Smooth muscle cell (in vitro differentiated cells): ENCODE data around the gene RETN. TPM values are rescaled to one million over a fixed set of nuclear protein-coding genes. Genes with fewer than 3 reads are reported as not detected.

Experiments used
- DNase-seq: peaks from one replicate; lab custom pipeline; 2025; ENCODE audit not compliant: unreplicated experiment; lab: John Stamatoyannopoulos, UW
- H2AFZ ChIP-seq: fragments of 200-600 bp; sonication (generic); 2 replicates; pipeline ENCODE4 v1.6.0; 2016; ENCODE audit warnings: antibody characterized with exemption, low read depth, mild to moderate bottlenecking
- H3F3A ChIP-seq: fragments of 200-600 bp; sonication (generic); 2 replicates; pipeline ENCODE4 v1.6.0; 2017; ENCODE audit warnings: antibody characterized with exemption, low read depth
- H3K27ac ChIP-seq: fragments of 200-600 bp; sonication (generic); 2 replicates; pipeline ENCODE4 v1.5.1; 2016; ENCODE audit warnings: low read depth, mild to moderate bottlenecking
- H3K27me3 ChIP-seq: fragments of 200-600 bp; sonication (generic); 2 replicates; pipeline ENCODE4 v1.6.1; 2016; ENCODE audit warnings: low read depth, mild to moderate bottlenecking
- H3K36me3 ChIP-seq: fragments of 200-600 bp; sonication (generic); 2 replicates; pipeline ENCODE4 v1.5.1; 2016; ENCODE audit warnings: low read depth
- H3K4me1 ChIP-seq: fragments of 200-600 bp; sonication (generic); 2 replicates; pipeline ENCODE4 v1.5.1; 2016; ENCODE audit warnings: low read depth
- H3K4me2 ChIP-seq: fragments of 200-600 bp; sonication (generic); 2 replicates; pipeline ENCODE4 v1.6.0; 2016; ENCODE audit warnings: mild to moderate bottlenecking
- H3K4me3 ChIP-seq: fragments of 200-600 bp; sonication (generic); 2 replicates; pipeline ENCODE4 v1.5.1; 2016; ENCODE audit warnings: mild to moderate bottlenecking
- H3K79me2 ChIP-seq: fragments of 200-600 bp; sonication (generic); 2 replicates; pipeline ENCODE4 v1.6.0; 2016; ENCODE audit warnings: low read depth, mild to moderate bottlenecking
- H3K9ac ChIP-seq: fragments of 200-600 bp; sonication (generic); 2 replicates; pipeline ENCODE4 v1.6.0; 2016; ENCODE audit warnings: low read depth
- H3K9me3 ChIP-seq: fragments of 200-600 bp; sonication (generic); replicated peaks from 2 replicates; pipeline ENCODE4 v1.5.1; 2016; ENCODE audit warnings: low read depth
- H4K20me1 ChIP-seq: fragments of 200-600 bp; sonication (generic); 2 replicates; pipeline ENCODE4 v1.6.0; 2016; ENCODE audit warnings: low read depth
- WGBS: methylation state at CpG from one replicate; pipeline ENCODE4 v1.1.7; 2016; ENCODE audit warnings: low lambda C conversion rate; 5-methylcytosine and 5-hydroxymethylcytosine counted together
- polyA plus RNA-seq: library from polyadenylated mRNA; unstranded; fragments of >200 nt; fragmentation: Nextera tagmentation; extraction: Ambion mirVana; gene quantifications from 2 replicates; pipeline ENCODE4 v1.2.1, GENCODE V29; 2016
- total RNA-seq: library from RNA; depleted of rRNA; stranded (reverse); fragments of >200 nt; gene quantifications from 2 replicates; pipeline ENCODE4 v1.2.3, GENCODE V29; 2014
- TF ChIP-seq, protein P1 (sequence below): fragments of 200-600 bp; sonication (generic); IDR thresholded peaks from 2 replicates; pipeline ENCODE4 v1.5.1; 2017; ENCODE audit warnings: borderline replicate concordance, mild to moderate bottlenecking, antibody characterized with exemption; ENCODE audit not compliant: insufficient read depth, poor library complexity, severe bottlenecking

Gene RETN
- total and polyA plus RNA-seq, 2 experiments from 2014 or later = not detected

DNA sequence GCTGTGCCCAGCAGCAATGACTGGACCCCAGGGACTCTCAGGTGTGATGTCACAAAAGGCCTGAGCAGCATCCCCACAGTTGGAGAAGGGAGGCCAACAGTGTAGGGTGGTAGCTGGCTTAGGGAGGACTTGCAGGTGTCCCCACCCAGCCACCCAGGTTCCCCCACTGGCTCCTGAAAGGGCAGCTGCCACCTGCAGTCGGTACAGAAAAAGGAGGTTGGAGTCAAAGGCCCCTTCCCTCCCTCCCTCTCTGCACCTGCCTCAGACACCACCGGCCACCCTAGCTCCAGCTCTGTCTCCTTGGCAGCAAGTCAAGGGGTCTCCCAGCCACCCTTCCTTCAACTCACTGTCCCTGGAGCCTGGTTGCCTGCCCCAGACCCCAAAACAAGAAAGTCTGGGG is 35.2 kb upstream of the RETN start, which contains the start of gene PCP2:
Gene PCP2, minus strand, starts transcription at position 22 of the 400 bp plus-strand sequence. CDS start 262 bp downstream, outside the sequence.
- Histone ChIP-seq H3K36me3 (no peaks in the 10 kb centered on the region), H3K4me3 (no peak within 1 kb of the TSS), H3K79me2 (peaks cover 21% of the 10 kb centered on the region), H3F3A (no peaks in the 10 kb centered on the region), H3K4me2 (no peak within 1 kb of the TSS), H3K4me1 (peaks cover 11% of the 10 kb centered on the region), H2AFZ (no peak within 1 kb of the TSS), H3K9me3 (no peaks in the 10 kb centered on the region), H3K9ac (no peak within 1 kb of the TSS), H3K27me3 (peaks cover 30% of the 10 kb centered on the region), H3K27ac (no peak within 1 kb of the TSS), H4K20me1 (no peaks in the 10 kb centered on the region)
- 57% methylated on average over 1 of the region's 2 CpGs for WGBS
- TF ChIP-seq, protein P1, sequence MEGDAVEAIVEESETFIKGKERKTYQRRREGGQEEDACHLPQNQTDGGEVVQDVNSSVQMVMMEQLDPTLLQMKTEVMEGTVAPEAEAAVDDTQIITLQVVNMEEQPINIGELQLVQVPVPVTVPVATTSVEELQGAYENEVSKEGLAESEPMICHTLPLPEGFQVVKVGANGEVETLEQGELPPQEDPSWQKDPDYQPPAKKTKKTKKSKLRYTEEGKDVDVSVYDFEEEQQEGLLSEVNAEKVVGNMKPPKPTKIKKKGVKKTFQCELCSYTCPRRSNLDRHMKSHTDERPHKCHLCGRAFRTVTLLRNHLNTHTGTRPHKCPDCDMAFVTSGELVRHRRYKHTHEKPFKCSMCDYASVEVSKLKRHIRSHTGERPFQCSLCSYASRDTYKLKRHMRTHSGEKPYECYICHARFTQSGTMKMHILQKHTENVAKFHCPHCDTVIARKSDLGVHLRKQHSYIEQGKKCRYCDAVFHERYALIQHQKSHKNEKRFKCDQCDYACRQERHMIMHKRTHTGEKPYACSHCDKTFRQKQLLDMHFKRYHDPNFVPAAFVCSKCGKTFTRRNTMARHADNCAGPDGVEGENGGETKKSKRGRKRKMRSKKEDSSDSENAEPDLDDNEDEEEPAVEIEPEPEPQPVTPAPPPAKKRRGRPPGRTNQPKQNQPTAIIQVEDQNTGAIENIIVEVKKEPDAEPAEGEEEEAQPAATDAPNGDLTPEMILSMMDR = no peak
- DNase-seq = no peak

DNA sequence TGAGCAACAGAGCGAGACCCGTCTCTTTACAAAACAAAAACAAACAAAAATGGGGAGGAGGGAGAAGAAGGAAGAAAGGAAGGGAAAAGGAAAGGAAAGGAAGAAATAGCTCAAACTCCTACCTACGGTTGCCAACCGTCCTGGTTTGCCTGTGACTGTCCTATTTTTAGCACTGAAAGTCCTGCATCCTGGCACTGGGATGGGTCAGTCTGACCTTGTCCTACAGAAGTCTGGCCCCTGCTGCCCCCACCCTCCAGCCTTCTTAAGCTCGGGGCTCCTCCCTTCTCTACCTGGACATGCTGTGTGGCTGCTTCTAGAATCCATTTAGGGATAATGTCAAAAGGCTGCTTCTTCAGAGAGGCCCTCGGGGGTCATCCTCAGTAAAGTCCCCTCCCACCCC is 33.2 kb upstream of the RETN start:
- Histone ChIP-seq H3K27me3 (peaks cover 30% of the 10 kb centered on the region), H3K79me2 (peaks cover 4% of the 10 kb centered on the region), H3K36me3 (no peaks in the 10 kb centered on the region), H3K9me3 (no peaks in the 10 kb centered on the region), H3K9ac (no peak overlapping the region), H4K20me1 (no peaks in the 10 kb centered on the region), H3K4me1 (peaks cover 5% of the 10 kb centered on the region), H3F3A (no peaks in the 10 kb centered on the region), H3K4me3 (no peak overlapping the region), H3K4me2 (no peak overlapping the region), H3K27ac (no peak overlapping the region), H2AFZ (no peak overlapping the region)
- TF ChIP-seq, protein P1 = no peak
- DNase-seq = no peak
- 81% methylated on average over 6 of the region's 6 CpGs for WGBS

DNA sequence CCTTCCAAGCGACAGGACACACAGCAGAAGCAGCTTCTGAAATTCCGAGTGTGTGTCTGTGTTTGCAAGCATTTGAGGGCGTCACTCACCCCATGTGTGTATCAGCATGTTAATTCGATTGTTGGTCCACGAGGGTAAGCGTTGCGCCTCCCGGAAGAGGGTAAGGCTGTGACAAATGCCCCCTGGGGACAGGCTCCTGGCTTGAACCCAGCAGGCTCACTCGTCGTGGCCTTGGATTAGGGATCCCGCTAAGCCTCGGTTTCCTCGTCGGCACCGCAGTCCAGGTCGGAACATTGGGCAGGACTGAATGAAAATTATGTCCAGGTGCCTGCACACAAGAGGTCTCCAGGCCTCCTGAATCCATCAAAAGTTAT is 32.5 kb upstream of the RETN start:
- no peak for DNase-seq
- TF ChIP-seq, protein P1 = no peak
- peak overlapping the region; percentile 82 for H3K4me2 ChIP-seq
- H3K27ac ChIP-seq = no peak overlapping the region
- no peak overlapping the region for H3K9ac ChIP-seq
- H3K9me3 ChIP-seq = no peaks in the 10 kb centered on the region
- WGBS = 87% methylated on average over 16 of the region's 16 CpGs
- H3K79me2 ChIP-seq = no peaks in the 10 kb centered on the region
- no peaks in the 10 kb centered on the region for H3K36me3 ChIP-seq
- H3K4me1 ChIP-seq = no peaks in the 10 kb centered on the region
- H4K20me1 ChIP-seq = no peaks in the 10 kb centered on the region
- H3K27me3 ChIP-seq = peaks cover 30% of the 10 kb centered on the region
- no peaks in the 10 kb centered on the region for H3F3A ChIP-seq
- no peak overlapping the region for H3K4me3 ChIP-seq
- no peak overlapping the region for H2AFZ ChIP-seq

DNA sequence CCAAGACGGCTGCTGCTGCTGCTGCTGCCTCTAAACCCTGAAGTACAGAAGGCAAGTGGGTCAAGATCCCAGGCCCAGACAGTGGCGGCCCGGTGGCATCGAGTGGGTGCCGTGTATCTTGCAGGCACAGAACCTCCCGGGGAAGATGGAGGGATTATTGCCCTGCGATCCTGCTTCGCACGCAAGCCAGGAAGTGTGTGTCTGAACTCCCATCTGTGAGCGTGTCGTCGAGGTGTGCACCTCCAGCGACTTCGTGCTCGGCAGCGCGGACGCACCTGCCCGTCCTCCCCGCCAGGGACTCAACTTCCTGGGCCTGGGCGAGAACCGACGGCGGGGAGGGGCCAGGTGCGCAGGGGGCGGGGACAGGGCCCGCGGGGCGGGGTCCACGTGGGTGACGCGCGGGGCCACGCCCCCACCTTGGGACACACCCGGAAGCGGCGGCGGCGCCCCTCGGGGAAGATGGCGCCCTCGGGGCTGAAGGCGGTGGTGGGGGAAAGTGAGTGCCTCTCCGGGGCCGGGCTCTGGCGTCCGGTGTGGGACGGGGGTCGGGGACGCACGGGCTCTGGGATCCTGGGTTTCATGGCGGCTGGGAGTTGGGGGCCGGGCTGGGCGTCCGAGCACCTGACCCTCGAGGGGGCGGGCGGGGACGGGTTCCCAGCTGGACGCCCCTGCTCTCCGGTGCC is 32.0 kb upstream of the RETN start, which contains the start of gene STXBP2:
Gene STXBP2, plus strand, starts transcription at position 420 of the 683 bp plus-strand sequence. Its CDS starts 40 bp downstream, at position 460.
- H2AFZ ChIP-seq = no peak within 1 kb of the TSS
- no peak within 1 kb of the TSS for H3K27ac ChIP-seq
- H3K9ac ChIP-seq = peak within 1 kb of the TSS; percentile 62
- TF ChIP-seq, protein P1 = no peak
- H3K36me3 ChIP-seq = no peaks in the 10 kb centered on the region
- no peaks in the 10 kb centered on the region for H3K79me2 ChIP-seq
- H4K20me1 ChIP-seq = no peaks in the 10 kb centered on the region
- 27% methylated on average over 24 of the region's 61 CpGs for WGBS
- H3K4me1 ChIP-seq = no peaks in the 10 kb centered on the region
- H3K4me3 ChIP-seq = peak within 1 kb of the TSS; percentile 58
- no peaks in the 10 kb centered on the region for H3K9me3 ChIP-seq
- no peak for DNase-seq
- peak within 1 kb of the TSS; percentile 82 for H3K4me2 ChIP-seq
- no peaks in the 10 kb centered on the region for H3F3A ChIP-seq
- H3K27me3 ChIP-seq = peaks cover 30% of the 10 kb centered on the region
